GM19193 (cell line): ENCODE data around the gene XPNPEP2.

Experiments
- POLR2A ChIP-seq: IDR thresholded peaks from 4 replicates; pipeline ENCODE4 v1.6.1; 2011; ENCODE audit not compliant: insufficient read depth, insufficient read length; ENCODE audit errors: extremely low read depth

Gene XPNPEP2

GRCh38 chrX:129792586-129793291, 54.0 kb downstream of the XPNPEP2 start:
- TF ChIP-seq POLR2A: peak; percentile 16

DNA sequence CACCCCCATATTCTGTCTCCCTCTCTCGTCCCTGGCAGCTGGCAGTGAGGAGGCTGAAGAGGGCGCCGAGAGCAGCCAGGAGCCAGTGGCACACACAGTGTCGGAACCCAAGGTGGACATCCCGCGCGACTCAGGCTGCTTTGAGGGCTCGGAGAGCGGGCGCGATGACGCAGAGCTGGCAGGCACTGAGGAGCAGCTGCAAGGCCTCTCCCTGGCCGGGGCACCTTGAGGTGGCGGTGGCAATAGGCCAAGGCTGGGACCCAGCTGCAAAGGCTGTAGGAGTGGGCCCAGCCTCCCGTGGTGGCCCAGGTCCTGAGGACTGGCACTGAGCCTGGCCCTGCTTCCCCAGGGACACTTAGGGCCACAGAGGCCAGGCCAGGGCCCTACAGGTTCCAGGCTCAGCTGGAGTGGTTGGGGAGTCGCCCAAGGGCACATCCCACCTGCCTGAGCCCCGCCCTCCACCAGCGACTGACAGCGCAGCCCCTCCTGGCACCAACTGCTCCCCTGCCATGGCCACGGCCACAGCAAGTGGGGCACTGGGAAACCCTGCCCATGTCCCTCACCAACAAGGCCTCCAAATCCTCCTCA, 54.9 kb downstream of the XPNPEP2 start:
- no peak for TF ChIP-seq POLR2A

GRCh38 chrX:129795584-129795983, 56.8 kb downstream of the XPNPEP2 start:
- no peak for TF ChIP-seq POLR2A

GRCh38 chrX:129797251-129797906, 58.6 kb downstream of the XPNPEP2 start:
- peak; percentile 56 for TF ChIP-seq POLR2A

DNA sequence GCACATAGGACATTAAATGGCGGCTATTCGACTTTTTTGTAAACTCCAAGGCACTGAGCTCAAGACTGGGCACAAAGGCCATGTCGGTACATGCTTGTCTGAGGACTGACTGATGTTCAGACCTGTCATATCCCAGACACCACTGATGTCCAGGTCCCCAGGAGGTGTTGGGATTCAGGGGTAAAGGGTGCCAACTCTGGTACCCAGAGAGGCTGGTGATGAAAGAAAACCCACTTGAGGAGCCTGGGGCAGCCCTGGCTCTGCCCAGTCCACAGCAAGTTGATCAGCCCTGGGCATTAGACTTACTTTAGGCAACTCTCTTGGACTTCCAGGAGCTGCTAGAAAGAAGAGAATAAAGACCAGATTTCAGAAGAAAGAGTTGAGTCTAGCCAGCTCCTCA, 59.7 kb downstream of the XPNPEP2 start:
- no peak for TF ChIP-seq POLR2A

DNA sequence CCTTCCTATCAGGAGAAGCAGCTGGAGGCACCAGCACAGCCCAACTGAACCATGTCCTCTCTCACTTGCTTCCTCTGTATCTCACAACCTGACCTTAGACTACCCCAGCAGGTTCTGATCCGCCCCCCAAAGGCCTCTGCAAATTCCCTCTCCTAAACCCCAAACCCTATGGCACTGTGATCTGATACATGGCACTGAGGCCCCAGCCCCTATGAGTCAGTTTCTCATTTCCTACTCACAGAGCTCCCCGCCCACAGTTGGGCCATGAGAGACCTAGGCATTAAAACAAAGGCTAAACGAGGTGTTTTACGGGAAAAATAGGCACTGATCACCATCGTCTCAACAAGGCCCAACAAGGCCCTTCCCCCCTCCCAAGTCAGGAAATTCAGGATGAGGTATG, 60.1 kb downstream of the XPNPEP2 start:
- no peak for TF ChIP-seq POLR2A

- TF ChIP-seq POLR2A: no peak
Observed at GRCh38 chrX:129800186-129800585, 61.4 kb downstream of the XPNPEP2 start.

DNA sequence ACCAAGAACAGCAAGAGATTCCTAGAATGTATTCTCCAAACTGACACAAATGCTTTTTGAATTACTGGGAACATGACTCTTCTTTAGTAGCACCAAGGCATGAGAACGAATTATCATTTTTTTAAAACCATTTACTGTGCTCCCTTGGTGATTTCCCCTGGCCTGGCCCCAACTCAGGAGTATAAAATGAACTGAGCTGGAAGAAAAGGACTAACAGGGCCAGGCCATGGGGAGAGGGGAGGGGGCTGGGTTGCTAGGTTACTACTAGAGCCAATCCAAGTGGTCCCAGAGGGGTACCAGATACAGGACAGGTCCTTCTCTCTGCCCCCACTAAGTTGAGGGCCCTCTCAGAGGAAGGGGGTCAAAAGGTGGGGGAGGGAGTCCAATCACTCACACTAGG, 64.1 kb downstream of the XPNPEP2 start:
- TF ChIP-seq POLR2A: no peak

GRCh38 chrX:129804806-129805205, 66.0 kb downstream of the XPNPEP2 start:
- no peak for TF ChIP-seq POLR2A

DNA sequence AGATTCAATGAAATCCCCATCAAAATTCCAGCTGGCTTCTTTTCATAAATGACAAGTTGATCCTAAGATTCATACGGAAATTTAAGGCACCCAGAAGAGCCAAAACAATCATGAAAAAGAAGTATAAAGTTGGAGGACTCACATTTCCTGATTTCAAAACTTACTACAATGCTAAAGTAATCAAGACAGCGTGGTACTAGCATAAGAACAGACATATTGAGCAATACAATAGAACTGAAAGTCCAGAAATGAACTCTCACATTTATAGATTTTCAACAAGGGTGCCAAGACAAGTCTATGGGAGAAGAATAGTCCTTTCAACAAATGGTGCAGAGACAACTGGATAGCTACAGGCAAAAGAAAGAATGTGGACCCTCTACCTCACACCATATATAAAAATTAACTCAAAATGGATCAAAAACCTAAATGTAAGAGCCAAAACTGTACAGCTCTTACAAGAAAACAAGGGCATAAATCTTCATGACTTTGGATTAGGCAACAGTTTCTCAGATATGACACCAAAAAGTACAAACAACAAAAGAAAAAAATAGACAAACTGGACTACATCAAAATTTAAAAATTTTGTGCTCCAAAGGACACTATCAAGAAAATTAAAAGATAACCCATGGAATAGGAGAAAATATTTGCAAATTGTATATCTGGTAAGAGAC, 69.5 kb downstream of the XPNPEP2 start:
- TF ChIP-seq POLR2A: no peak

- no peak for TF ChIP-seq POLR2A
Observed at GRCh38 chrX:129808829-129809796, 70.3 kb downstream of the XPNPEP2 start.

- TF ChIP-seq POLR2A: no peak
Observed at GRCh38 chrX:129813662-129814368, 75.0 kb downstream of the XPNPEP2 start.

DNA sequence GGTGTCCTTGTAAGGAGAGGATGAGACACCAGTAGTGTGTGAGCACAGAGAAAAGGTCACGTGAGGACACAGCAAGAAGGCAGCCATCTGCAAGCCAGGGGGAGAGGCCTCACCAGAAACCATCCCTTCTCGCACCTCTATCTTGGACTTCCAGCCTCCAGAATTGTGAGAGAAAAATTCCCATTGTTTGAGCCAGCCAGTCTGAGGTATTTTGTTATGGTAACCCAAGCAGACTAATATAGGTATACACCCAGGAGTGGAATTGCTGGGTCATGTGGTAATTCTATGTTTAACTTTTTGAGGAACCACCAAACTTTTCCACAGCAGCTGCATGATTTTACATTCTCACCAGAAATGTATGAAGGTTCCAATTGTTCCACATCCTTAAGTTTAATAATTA, 79.3 kb downstream of the XPNPEP2 start:
- TF ChIP-seq POLR2A: no peak
